Endothelial cell of umbilical vein (primary cell): Measurements from ENCODE around the gene PINK1. TPM values are rescaled to one million over a fixed set of nuclear protein-coding genes. Genes with fewer than 3 reads are reported as not detected.

Experiments used
- BruUV-seq: library from RNA; stranded (reverse); fragments of 400-500 nt; replicated peaks from 2 replicates; lab custom pipeline; 2021; lab: Mats Ljungman, UMichigan
- CTCF ChIA-PET: fragments of 300-600, 350-600 bp; sonication (Branson Sonifier 250); formaldehyde crosslinking; loops from one replicate; lab custom pipeline; 2021; ENCODE audit warnings: antibody characterized with exemption, inconsistent platforms; lab: Charles Lee
- POLR2A ChIA-PET: fragments of 300-600, 350-600 bp; sonication (Branson Sonifier 250); formaldehyde crosslinking; loops from one replicate; lab custom pipeline; 2021; ENCODE audit warnings: antibody characterized with exemption, inconsistent platforms; lab: Charles Lee
- DNase-seq: peaks from one replicate; pipeline ENCODE4 v3.0.0-alpha.2; 2011; ENCODE audit warnings: low read depth, low spot score
- FAIRE-seq: peaks from 2 replicates; lab custom pipeline; 2011; peaks lifted over from hg19 to GRCh38; lab: Jason Lieb, UNC
- H2AFZ ChIP-seq: 2 replicates; pipeline ENCODE4 v1.6.0; 2012; ENCODE audit warnings: low read depth, low read length, control low read depth, inconsistent platforms
- H3K27ac ChIP-seq: 2 replicates; pipeline ENCODE4 v1.5.1; 2011; ENCODE audit warnings: low read depth, mild to moderate bottlenecking, control low read depth, low read length, moderate library complexity; ENCODE audit not compliant: insufficient read depth
- H3K27me3 ChIP-seq, 2 experiments: 2 replicates each; pipeline versions ENCODE4 v1.6.0 to v1.6.1; 2011; ENCODE audit warnings: low read length in 2 of 2, mixed read lengths in 1 of 2; ENCODE audit not compliant: control insufficient read depth in 2 of 2, insufficient read depth in 2 of 2
- H3K36me3 ChIP-seq, 2 experiments: 2 replicates in 1 of 2; 3 replicates in 1 of 2; pipeline ENCODE4 v1.5.1; 2011; ENCODE audit warnings: low read length in 2 of 2, mild to moderate bottlenecking in 1 of 2, moderate library complexity in 1 of 2; ENCODE audit not compliant: control insufficient read depth in 2 of 2, insufficient read depth in 2 of 2; ENCODE audit errors: extremely low read depth in 1 of 2
- H3K4me1 ChIP-seq: 3 replicates; pipeline ENCODE4 v1.5.1; 2011; ENCODE audit warnings: mild to moderate bottlenecking, low read length; ENCODE audit not compliant: control insufficient read depth, insufficient read depth; ENCODE audit errors: extremely low read depth
- H3K4me2 ChIP-seq: 2 replicates; pipeline ENCODE4 v1.6.1; 2011; ENCODE audit warnings: low read length, control low read depth, mixed read lengths; ENCODE audit not compliant: insufficient read depth
- H3K4me3 ChIP-seq, 3 experiments: fragments of 200-600 bp in 1 of 3; sonication (generic), shearing (Covaris generic) in 1 of 3; replicated peaks in 1 of 3; 2 replicates each; pipeline ENCODE4 v1.5.1; 2011 to 2016; ENCODE audit warnings: control low read depth in 3 of 3, low read length in 3 of 3, mild to moderate bottlenecking in 2 of 3, inconsistent platforms in 1 of 3, low read depth in 1 of 3, moderate library complexity in 1 of 3; ENCODE audit not compliant: insufficient read depth in 1 of 3
- H3K79me2 ChIP-seq: 2 replicates; pipeline ENCODE4 v1.6.0; 2012; ENCODE audit warnings: low read length, inconsistent platforms; ENCODE audit not compliant: control insufficient read depth, insufficient read depth
- H3K9ac ChIP-seq: replicated peaks from 2 replicates; pipeline ENCODE3; 2011; ENCODE audit warnings: low read length, control low read depth; ENCODE audit not compliant: insufficient read depth; ENCODE audit errors: extremely low read depth
- H3K9me1 ChIP-seq: replicated peaks from 3 replicates; pipeline ENCODE4 v1.6.0; 2011; ENCODE audit warnings: mild to moderate bottlenecking, low read length; ENCODE audit not compliant: control insufficient read depth, insufficient read depth; ENCODE audit errors: extremely low read depth
- H3K9me3 ChIP-seq: replicated peaks from 2 replicates; pipeline ENCODE4 v1.5.1; 2012; ENCODE audit warnings: low read length, inconsistent platforms; ENCODE audit not compliant: control insufficient read depth, insufficient read depth
- H4K20me1 ChIP-seq: replicated peaks from 2 replicates; pipeline ENCODE3; 2011; ENCODE audit warnings: mild to moderate bottlenecking, low read length; ENCODE audit not compliant: control insufficient read depth, insufficient read depth; ENCODE audit errors: extremely low read depth
- CTCF ChIP-seq, 2 donors: IDR thresholded peaks; 1 replicate in 1 of 2; 2 replicates in 1 of 2; pipeline ENCODE4 v1.5.1; 2011; ENCODE audit warnings: low read length in 2 of 2, mild to moderate bottlenecking in 2 of 2, moderate library complexity in 2 of 2, control low read depth in 1 of 2, inconsistent platforms in 1 of 2, low read depth in 1 of 2; ENCODE audit not compliant: insufficient read depth in 1 of 2; ENCODE audit errors: extremely low read depth in 1 of 2
- EZH2 ChIP-seq: IDR thresholded peaks from 2 replicates; pipeline ENCODE4 v1.6.1; 2012; ENCODE audit warnings: borderline replicate concordance, low read depth, mild to moderate bottlenecking, moderate library complexity, low read length, inconsistent platforms; ENCODE audit not compliant: severe bottlenecking
- FOS ChIP-seq: IDR thresholded peaks from 2 replicates; pipeline ENCODE4 v1.6.1; 2011; ENCODE audit warnings: mild to moderate bottlenecking, low read length, moderate library complexity, borderline replicate concordance; ENCODE audit not compliant: insufficient read depth
- GATA2 ChIP-seq: IDR thresholded peaks from 2 replicates; pipeline ENCODE4 v1.7.0; 2011; ENCODE audit warnings: low read depth, mild to moderate bottlenecking, moderate library complexity, mixed read lengths, low read length; ENCODE audit not compliant: insufficient read length, insufficient read depth
- JUN ChIP-seq: IDR thresholded peaks from 2 replicates; pipeline ENCODE4 v1.6.1; 2011; ENCODE audit warnings: borderline replicate concordance, low read depth; ENCODE audit not compliant: insufficient read length, insufficient read depth
- MAX ChIP-seq: IDR thresholded peaks from 2 replicates; pipeline ENCODE4 v1.6.1; 2011; ENCODE audit not compliant: insufficient read depth, insufficient read length
- MYC ChIP-seq: IDR thresholded peaks from one replicate; pipeline ENCODE4 v1.6.1; 2011; ENCODE audit warnings: mild to moderate bottlenecking, low read depth, low read length
- POLR2A ChIP-seq: IDR thresholded peaks from 2 replicates; pipeline ENCODE4 v1.6.1; 2012; ENCODE audit warnings: low read depth, mild to moderate bottlenecking, control low read depth, low read length
- POLR2AphosphoS5 ChIP-seq: IDR thresholded peaks from 2 replicates; pipeline ENCODE4 v1.6.1; 2012; ENCODE audit warnings: low read depth, mild to moderate bottlenecking, control low read depth, low read length, moderate library complexity; ENCODE audit not compliant: insufficient read depth
- dilution Hi-C: fragments of 300-500 bp; cut with MboI; formaldehyde crosslinking; loops from one replicate; pipeline ENCODE4 v1.15.0; 2019; ENCODE audit warnings: low sequenced_read_pairs; ENCODE audit not compliant: extremely low pct_ligation_motif_present
- intact Hi-C: fragments of 100-400 bp; cut with micrococcal nuclease; formaldehyde crosslinking; loops from one replicate; pipeline ENCODE4 v1.10.0; 2022
- polyA plus RNA-seq, 4 experiments: library from polyadenylated mRNA; depleted of rRNA in 3 of 4; stranded (reverse) in 3 of 4; unstranded in 1 of 4; fragments of >200 nt; gene quantifications; 2 replicates each; pipeline versions ENCODE4 v1.2.1 to v1.2.3, GENCODE V29; 2011 to 2012; ENCODE audit warnings: missing spikeins in 1 of 4
- total RNA-seq: library from RNA; stranded (reverse); gene quantifications from 2 replicates; pipeline ENCODE4 v1.2.3, GENCODE V29; 2021

Gene PINK1
- total and polyA plus RNA-seq, 2 donors (not counting 3 experiments of a cell fraction or from before 2014, with no cell fraction given), result 27.3 to 27.9 TPM

- Histone ChIP-seq H4K20me1 (no peaks in the 10 kb centered on the region), H3K36me3 (no peaks in the 10 kb centered on the region), H3K9me1 (no peaks in the 10 kb centered on the region), H3K79me2 (no peaks in the 10 kb centered on the region), H3K4me1 (no peaks in the 10 kb centered on the region), H3K4me2 (no peak overlapping the region), H2AFZ (no peak overlapping the region), H3K27ac (no peak overlapping the region), H3K27me3 (peaks cover 2 to 3% of the 10 kb centered on the region in 2 experiments), H3K4me3 (no peak overlapping the region), H3K9ac (no peak overlapping the region), H3K9me3 (no peaks in the 10 kb centered on the region)
- POLR2A ChIA-PET, result no interaction called here
- no TSS peak for BruUV-seq
- FAIRE-seq (no peak), DNase-seq (no peak)
- intact Hi-C loops, result no loop called here
- dilution Hi-C loops, result no loop called here
- TF ChIP-seq FOS, result no peak
- TF ChIP-seq POLR2AphosphoS5, result no peak
- no peak for TF ChIP-seq MYC
- CTCF ChIA-PET, result interaction anchor here (1.7 kb wide), 1 partner anchor 52 kb away, joined by 6 read pairs; no protein-coding TSS in a partner anchor
These were observed 6.7 kb upstream of the PINK1 start for GRCh38 chr1:20626524-20626923.

GRCh38 chr1:20630729-20631128 lies 2.5 kb upstream of the PINK1 start:
- no peaks in the 10 kb centered on the region for H3K79me2 ChIP-seq
- no peak overlapping the region for H3K4me3 ChIP-seq
- H3K9me1 ChIP-seq, result no peaks in the 10 kb centered on the region
- ChIA-PET POLR2A (no interaction called here), CTCF (interaction anchor here (0.8 to 7.7 kb wide), 4 partner anchors 9 to 95 kb away, joined by 3 to 173 read pairs (median 4); no protein-coding TSS in a partner anchor)
- no peaks in the 10 kb centered on the region for H4K20me1 ChIP-seq
- FAIRE-seq, result no peak
- no peak overlapping the region for H3K27ac ChIP-seq
- no peaks in the 10 kb centered on the region for H3K36me3 ChIP-seq
- H3K4me2 ChIP-seq, result no peak overlapping the region
- intact Hi-C loops (loop anchor here (5.0 kb wide), 1 partner anchor 123 kb away; the partner anchor contains the start of gene MUL1), dilution Hi-C loops (no loop called here)
- no peak overlapping the region for H3K9ac ChIP-seq
- H3K4me1 ChIP-seq, result peaks cover 10% of the 10 kb centered on the region
- DNase-seq, result no peak
- peaks cover 0 to 3% of the 10 kb centered on the region in 2 experiments for H3K27me3 ChIP-seq
- no peak overlapping the region for H2AFZ ChIP-seq
- no TSS peak for BruUV-seq
- TF ChIP-seq JUN (no peak), POLR2A (no peak), MYC (no peak), FOS (no peak), CTCF (IDR thresholded peaks at IDR 0.05; ENCODE audit: extremely low read depth in 1 of 2, insufficient read depth in 1 of 2, low read depth in 1 of 2, low read length in 2 of 2) (no peak), EZH2 (no peak), GATA2 (no peak), MAX (no peak), POLR2AphosphoS5 (no peak)
- H3K9me3 ChIP-seq, result no peaks in the 10 kb centered on the region
